Stimulated activated CD8-positive, alpha-beta memory T cell treated with anti-CD3 and anti-CD28 coated beads, Interleukin-15, amount 100 ng/mL, for 24 hours (primary cell): ENCODE results near the gene CEBPE.

Source experiments
- DNase-seq: peaks from one replicate; pipeline ENCODE4 v3.0.0-alpha.2; 2020; ENCODE audit warnings: low read depth

The CEBPE gene

GRCh38 chr14:23102801-23103200 is 16.3 kb downstream of the CEBPE start:
- DNase-seq, result no peak

- DNase-seq, result no peak
Measured at GRCh38 chr14:23101986-23102625, 16.9 kb downstream of the CEBPE start.

- DNase-seq, result no peak
Measured at GRCh38 chr14:23101213-23101970, 17.7 kb downstream of the CEBPE start.

- no peak for DNase-seq
Measured at GRCh38 chr14:23099212-23099861, 19.7 kb downstream of the CEBPE start.

GRCh38 chr14:23097786-23098185 is 21.3 kb downstream of the CEBPE start:
- no peak for DNase-seq

GRCh38 chr14:23095196-23096108 is 23.6 kb downstream of the CEBPE start, which contains the start of gene C14orf119:
C14orf119 (plus strand) TSS chr14:23095505; CDS start chr14:23097659, 2,154 bp downstream.
- no peak for DNase-seq

- peak; percentile 93 for DNase-seq
Measured at GRCh38 chr14:23094666-23095195, 24.3 kb downstream of the CEBPE start, which contains the start of gene ACIN1. ACIN1 (minus strand) TSS chr14:23095136; CDS start chr14:23095112, 24 bp downstream.

- DNase-seq, result no peak
Measured at GRCh38 chr14:23093991-23094665, 24.9 kb downstream of the CEBPE start.

GRCh38 chr14:23093526-23093925 is 25.5 kb downstream of the CEBPE start:
- no peak for DNase-seq

GRCh38 chr14:23093104-23093503 is 26.0 kb downstream of the CEBPE start:
- no peak for DNase-seq

GRCh38 chr14:23091294-23092225 is 27.5 kb downstream of the CEBPE start:
- DNase-seq, result no peak

- no peak for DNase-seq
Measured at GRCh38 chr14:23090254-23090636, 28.8 kb downstream of the CEBPE start.

GRCh38 chr14:23089498-23090253 is 29.4 kb downstream of the CEBPE start:
- no peak for DNase-seq

- DNase-seq, result no peak
Measured at GRCh38 chr14:23086565-23086964, 32.5 kb downstream of the CEBPE start.

GRCh38 chr14:23085458-23085857 is 33.6 kb downstream of the CEBPE start:
- no peak for DNase-seq

- DNase-seq, result no peak
Measured at GRCh38 chr14:23080474-23080873, 38.6 kb downstream of the CEBPE start.

- DNase-seq, result no peak
Measured at GRCh38 chr14:23079716-23080115, 39.3 kb downstream of the CEBPE start.

- DNase-seq, result no peak
Measured at GRCh38 chr14:23078692-23079116, 40.4 kb downstream of the CEBPE start.

GRCh38 chr14:23077962-23078361 is 41.1 kb downstream of the CEBPE start:
- no peak for DNase-seq
